Neutrophil (primary cell): ENCODE measurements around the gene TMEM30B.

ENCODE experiments used
- H3K27ac ChIP-seq: fragments of 200-600 bp; sonication (generic); 2 replicates; pipeline ENCODE4 v1.5.1; 2016; ENCODE audit warnings: mild to moderate bottlenecking, moderate library complexity
- H3K27me3 ChIP-seq: fragments of 200-600 bp; sonication (generic); 2 replicates; pipeline ENCODE4 v1.6.0; 2016; ENCODE audit warnings: mild to moderate bottlenecking
- H3K36me3 ChIP-seq: fragments of 200-600 bp; sonication (generic); 2 replicates; pipeline ENCODE4 v1.5.1; 2017
- H3K4me1 ChIP-seq, 2 experiments: fragments of 200-600 bp in 1 of 2; sonication (generic) in 1 of 2; 1 replicate in 1 of 2; 2 replicates in 1 of 2; pipeline versions ENCODE4 v1.5.1 to v1.6.1; 2013 to 2016; ENCODE audit warnings: low read depth in 1 of 2, low read length in 1 of 2, mild to moderate bottlenecking in 1 of 2, moderate library complexity in 1 of 2; ENCODE audit not compliant: control insufficient read depth in 1 of 2, insufficient read depth in 1 of 2
- H3K4me3 ChIP-seq, 2 experiments: fragments of 200-600 bp in 1 of 2; sonication (generic) in 1 of 2; 1 replicate in 1 of 2; 2 replicates in 1 of 2; pipeline ENCODE4 v1.5.1; 2013 to 2016; ENCODE audit warnings: low read depth in 1 of 2, low read length in 1 of 2, mild to moderate bottlenecking in 1 of 2, moderate library complexity in 1 of 2
- H3K9me3 ChIP-seq: fragments of 200-600 bp; sonication (generic); 2 replicates; pipeline ENCODE4 v1.5.1; 2016
- TF ChIP-seq, protein P1 (sequence below): fragments of 200-600 bp; sonication (generic); IDR thresholded peaks from 2 replicates; pipeline ENCODE4 v1.5.1; 2016; ENCODE audit warnings: antibody characterized with exemption

TMEM30B gene, protein sequence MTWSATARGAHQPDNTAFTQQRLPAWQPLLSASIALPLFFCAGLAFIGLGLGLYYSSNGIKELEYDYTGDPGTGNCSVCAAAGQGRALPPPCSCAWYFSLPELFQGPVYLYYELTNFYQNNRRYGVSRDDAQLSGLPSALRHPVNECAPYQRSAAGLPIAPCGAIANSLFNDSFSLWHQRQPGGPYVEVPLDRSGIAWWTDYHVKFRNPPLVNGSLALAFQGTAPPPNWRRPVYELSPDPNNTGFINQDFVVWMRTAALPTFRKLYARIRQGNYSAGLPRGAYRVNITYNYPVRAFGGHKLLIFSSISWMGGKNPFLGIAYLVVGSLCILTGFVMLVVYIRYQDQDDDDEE

DNA sequence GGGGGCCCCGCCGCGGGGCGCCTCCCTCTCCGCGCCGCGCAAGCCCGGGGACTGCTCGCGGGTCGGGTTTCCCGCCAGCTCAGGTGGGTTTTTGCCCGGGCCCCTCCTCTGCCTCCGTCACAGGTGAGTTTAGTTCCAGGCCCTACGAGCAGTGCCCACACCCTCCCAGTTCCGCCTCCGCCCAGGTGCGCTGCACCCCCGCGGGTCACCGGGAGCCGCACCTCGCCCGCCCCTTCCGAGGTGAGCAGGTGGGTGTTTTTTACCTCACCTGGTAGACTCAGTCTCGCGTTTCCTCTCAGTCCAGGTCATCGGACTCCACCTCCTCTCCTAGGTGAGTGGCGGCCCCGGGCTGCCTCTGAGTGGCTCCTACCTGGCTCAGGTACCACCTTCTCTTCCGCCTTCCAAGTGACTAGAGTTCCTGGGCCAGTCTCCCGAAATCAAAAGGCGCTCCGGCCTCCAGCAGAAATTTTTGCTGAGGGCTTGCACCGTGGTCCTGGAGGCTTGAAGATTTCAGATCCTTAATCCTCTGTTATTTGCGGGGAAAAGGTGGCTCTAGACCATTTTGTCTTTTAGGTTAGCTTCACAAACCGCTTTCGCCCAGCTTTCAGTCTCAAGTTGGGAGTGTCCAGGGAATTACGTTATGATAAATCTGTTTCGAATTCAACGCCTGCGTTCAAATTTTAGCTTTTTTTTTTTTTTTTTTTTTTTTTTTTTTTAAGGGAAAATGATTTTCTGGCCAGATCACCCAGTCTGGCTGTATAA, at the start of gene TMEM30B:
Gene TMEM30B (minus strand): TSS at position 153 of the 762 bp plus-strand sequence. CDS start 191 bp downstream, outside the sequence.
- no peak within 1 kb of the TSS for H3K27ac ChIP-seq
- H3K4me3 ChIP-seq: peak within 1 kb of the TSS in 1 of 2 experiments; percentile 30
- no peaks in the 10 kb centered on the region for H3K9me3 ChIP-seq
- peaks cover 100% of the 10 kb centered on the region for H3K27me3 ChIP-seq
- H3K36me3 ChIP-seq: no peaks in the 10 kb centered on the region
- TF ChIP-seq, protein P1, sequence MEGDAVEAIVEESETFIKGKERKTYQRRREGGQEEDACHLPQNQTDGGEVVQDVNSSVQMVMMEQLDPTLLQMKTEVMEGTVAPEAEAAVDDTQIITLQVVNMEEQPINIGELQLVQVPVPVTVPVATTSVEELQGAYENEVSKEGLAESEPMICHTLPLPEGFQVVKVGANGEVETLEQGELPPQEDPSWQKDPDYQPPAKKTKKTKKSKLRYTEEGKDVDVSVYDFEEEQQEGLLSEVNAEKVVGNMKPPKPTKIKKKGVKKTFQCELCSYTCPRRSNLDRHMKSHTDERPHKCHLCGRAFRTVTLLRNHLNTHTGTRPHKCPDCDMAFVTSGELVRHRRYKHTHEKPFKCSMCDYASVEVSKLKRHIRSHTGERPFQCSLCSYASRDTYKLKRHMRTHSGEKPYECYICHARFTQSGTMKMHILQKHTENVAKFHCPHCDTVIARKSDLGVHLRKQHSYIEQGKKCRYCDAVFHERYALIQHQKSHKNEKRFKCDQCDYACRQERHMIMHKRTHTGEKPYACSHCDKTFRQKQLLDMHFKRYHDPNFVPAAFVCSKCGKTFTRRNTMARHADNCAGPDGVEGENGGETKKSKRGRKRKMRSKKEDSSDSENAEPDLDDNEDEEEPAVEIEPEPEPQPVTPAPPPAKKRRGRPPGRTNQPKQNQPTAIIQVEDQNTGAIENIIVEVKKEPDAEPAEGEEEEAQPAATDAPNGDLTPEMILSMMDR: no peak
- peaks cover 0 to 12% of the 10 kb centered on the region in 2 experiments for H3K4me1 ChIP-seq

DNA sequence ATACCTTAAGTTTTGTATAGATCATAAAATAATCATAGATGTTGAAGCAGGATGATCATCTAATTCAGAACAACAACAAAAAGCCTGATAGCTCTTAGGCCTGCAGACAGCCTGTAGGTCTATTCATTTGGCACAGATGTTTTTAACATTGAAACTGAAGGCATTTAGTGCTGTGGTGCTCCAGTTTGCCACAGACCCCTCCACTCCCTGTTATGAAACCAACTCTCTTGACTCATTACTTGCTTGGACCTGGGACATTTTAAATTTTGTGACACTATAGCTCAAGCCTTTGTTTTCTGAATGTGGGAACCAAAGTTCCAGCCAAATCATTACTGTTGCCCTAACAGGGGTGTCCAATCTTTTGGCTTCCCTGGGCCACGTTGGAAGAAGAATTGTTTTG, 49.4 kb upstream of the TMEM30B start:
- Histone ChIP-seq H3K4me3 (no peak overlapping the region), H3K27me3 (no peaks in the 10 kb centered on the region), H3K9me3 (no peaks in the 10 kb centered on the region), H3K4me1 (no peaks in the 10 kb centered on the region), H3K36me3 (no peaks in the 10 kb centered on the region), H3K27ac (no peak overlapping the region)
- TF ChIP-seq, protein P1: no peak

DNA sequence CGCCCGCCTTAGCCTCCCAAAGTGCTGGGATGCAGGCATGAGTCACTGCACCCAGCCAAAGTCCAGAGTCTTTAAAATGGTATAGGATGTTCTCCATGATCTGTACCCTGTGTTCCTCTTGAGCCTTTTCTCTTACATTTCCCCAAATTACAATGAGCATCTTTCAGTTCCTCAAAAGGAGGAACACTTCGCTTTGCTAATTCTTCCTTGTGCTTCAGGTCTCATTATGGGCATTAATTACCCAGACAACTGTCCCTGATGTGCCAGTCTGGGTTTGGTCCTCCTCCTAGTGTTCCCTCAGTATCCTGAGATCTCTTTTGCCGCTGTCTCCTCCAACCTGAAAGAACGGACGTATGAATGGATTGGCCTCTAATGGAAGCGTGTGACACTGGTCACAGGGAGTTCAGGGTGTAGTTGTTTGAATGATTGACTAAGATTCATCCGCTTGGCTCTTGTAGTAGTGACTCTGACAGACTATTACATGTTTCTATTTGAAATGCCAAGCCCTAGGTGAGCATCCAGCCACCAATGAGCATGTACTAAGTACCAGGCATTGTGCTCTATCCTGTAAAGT, 48.4 kb upstream of the TMEM30B start:
- H3K27me3 ChIP-seq: peaks cover 3% of the 10 kb centered on the region
- no peaks in the 10 kb centered on the region for H3K9me3 ChIP-seq
- H3K36me3 ChIP-seq: no peaks in the 10 kb centered on the region
- TF ChIP-seq, protein P1: no peak
- no peak overlapping the region for H3K4me3 ChIP-seq
- H3K4me1 ChIP-seq: no peaks in the 10 kb centered on the region
- H3K27ac ChIP-seq: no peak overlapping the region

DNA sequence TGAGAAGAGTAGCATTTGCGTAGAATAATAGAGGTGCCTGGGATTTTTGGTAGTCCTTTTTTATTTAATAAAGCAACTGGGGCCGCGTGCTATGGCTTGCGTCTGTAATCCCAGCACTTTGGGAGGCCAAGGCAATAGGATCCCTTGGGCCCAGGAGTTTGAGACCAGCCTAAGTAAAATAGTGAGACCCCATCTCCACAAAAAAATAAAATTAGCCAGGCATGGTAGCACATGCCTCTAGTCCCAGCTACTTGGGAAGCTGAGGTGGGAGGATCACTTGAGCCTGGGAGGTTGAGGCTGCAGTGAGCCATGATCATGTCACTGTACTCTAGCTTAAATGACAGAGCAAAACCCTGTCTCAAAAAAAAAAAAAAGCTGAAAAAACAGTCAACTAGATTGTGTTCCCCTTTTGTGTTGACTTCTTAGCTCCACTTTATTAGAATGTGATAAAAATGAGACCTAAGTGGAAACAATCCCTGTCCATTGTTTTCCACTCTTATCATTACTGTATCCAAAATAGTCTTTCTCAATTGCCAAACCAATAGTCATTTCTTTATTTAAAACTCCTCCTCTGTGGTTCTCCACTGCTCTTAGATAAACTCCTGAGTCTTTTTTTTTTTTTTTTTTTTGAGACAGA, 47.6 kb upstream of the TMEM30B start:
- no peaks in the 10 kb centered on the region for H3K9me3 ChIP-seq
- H3K4me3 ChIP-seq: no peak overlapping the region
- H3K27ac ChIP-seq: no peak overlapping the region
- TF ChIP-seq, protein P1: no peak
- no peaks in the 10 kb centered on the region for H3K4me1 ChIP-seq
- peaks cover 11% of the 10 kb centered on the region for H3K27me3 ChIP-seq
- H3K36me3 ChIP-seq: no peaks in the 10 kb centered on the region

DNA sequence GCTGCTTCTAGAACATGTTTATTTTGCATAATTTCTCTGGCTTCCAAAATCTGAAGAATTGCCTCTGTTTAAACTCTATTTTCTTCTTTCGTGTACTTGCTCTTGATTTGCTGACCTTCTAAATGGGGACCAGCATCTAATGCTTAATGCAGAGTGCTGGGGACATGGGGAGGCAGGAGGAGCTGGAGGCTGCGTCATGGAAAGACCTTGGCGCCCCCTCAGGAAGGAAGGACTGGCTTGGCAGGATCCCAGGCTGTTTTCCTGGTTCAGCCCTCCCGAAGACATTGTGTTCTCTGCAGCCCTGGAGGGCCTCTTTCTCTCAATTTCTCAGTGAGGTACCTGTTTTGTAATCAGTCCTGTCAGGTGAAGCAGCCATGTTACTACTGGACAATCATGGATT, 45.7 kb upstream of the TMEM30B start:
- H3K4me3 ChIP-seq: no peak overlapping the region
- H3K4me1 ChIP-seq: peaks cover 11 to 13% of the 10 kb centered on the region in 2 experiments
- H3K27ac ChIP-seq: no peak overlapping the region
- TF ChIP-seq, protein P1: no peak
- H3K9me3 ChIP-seq: no peaks in the 10 kb centered on the region
- peaks cover 30% of the 10 kb centered on the region for H3K27me3 ChIP-seq
- no peaks in the 10 kb centered on the region for H3K36me3 ChIP-seq
